CD4-positive, CD25-positive, alpha-beta regulatory T cell (primary cell): Measurements from ENCODE around the gene PREX1. TPM values are rescaled to one million over a fixed set of nuclear protein-coding genes. Genes with fewer than 3 reads are reported as not detected.
A peak's percentile ranks its signal among the peaks of the same experiment; 100 is the strongest.

Experiments
- ATAC-seq, 2 donors: fragments of 150-1000 bp; cut with Tn5 transposase; one replicate each; pipeline ENCODE4 v1.10.0; 2021; ENCODE audit warnings: low read depth in 2 of 2, moderate number of reproducible peaks in 2 of 2, moderate library complexity in 1 of 2
- DNase-seq, 3 donors: peaks; one replicate each; pipeline versions ENCODE4 v3.0.0 to v3.0.0-alpha.2; 2012 to 2022; ENCODE audit warnings: mixed read lengths in 1 of 3
- H3K27ac ChIP-seq: one replicate; pipeline ENCODE4 v1.7.0; 2013; ENCODE audit warnings: mild to moderate bottlenecking, low read length; ENCODE audit not compliant: insufficient read depth, poor library complexity, severe bottlenecking
- H3K27me3 ChIP-seq: one replicate; pipeline ENCODE4 v1.7.0; 2013; ENCODE audit warnings: low read length; ENCODE audit not compliant: control insufficient read depth, insufficient read depth
- H3K36me3 ChIP-seq: one replicate; pipeline ENCODE4 v1.7.0; 2013; ENCODE audit warnings: mild to moderate bottlenecking, low read length, moderate library complexity; ENCODE audit not compliant: control insufficient read depth, insufficient read depth
- H3K4me1 ChIP-seq: 2 replicates; pipeline ENCODE4 v1.7.0; 2013; ENCODE audit warnings: mild to moderate bottlenecking, low read length; ENCODE audit not compliant: insufficient read depth, control insufficient read depth, poor library complexity, severe bottlenecking
- H3K4me3 ChIP-seq: one replicate; pipeline ENCODE4 v1.7.0; 2013; ENCODE audit warnings: low read depth, mild to moderate bottlenecking, low read length, moderate library complexity
- H3K9me3 ChIP-seq, 2 experiments: 1 replicate in 1 of 2; 2 replicates in 1 of 2; pipeline ENCODE4 v1.7.0; 2013; ENCODE audit warnings: low read length in 2 of 2, mild to moderate bottlenecking in 1 of 2, moderate library complexity in 1 of 2; ENCODE audit not compliant: control insufficient read depth in 2 of 2
- H3K27ac Mint-ChIP-seq, 3 donors: one replicate each; pipeline ENCODE4 v1.8.0; 2020 to 2022; ENCODE audit warnings: mild to moderate bottlenecking in 3 of 3, mixed read lengths in 3 of 3, moderate library complexity in 2 of 3
- H3K27me3 Mint-ChIP-seq: one replicate; pipeline ENCODE4 v1.8.0; 2022; ENCODE audit warnings: mild to moderate bottlenecking, mixed read lengths
- H3K36me3 Mint-ChIP-seq: one replicate; pipeline ENCODE4 v1.8.0; 2020; ENCODE audit warnings: mixed read lengths
- H3K4me1 Mint-ChIP-seq, 4 donors: one replicate each; pipeline ENCODE4 v1.8.0; 2020 to 2022; ENCODE audit warnings: mixed read lengths in 4 of 4, mild to moderate bottlenecking in 1 of 4
- H3K4me3 Mint-ChIP-seq, 4 donors: one replicate each; pipeline ENCODE4 v1.8.0; 2020 to 2022; ENCODE audit warnings: mild to moderate bottlenecking in 4 of 4, mixed read lengths in 4 of 4, moderate library complexity in 3 of 4
- H3K9me3 Mint-ChIP-seq, 7 donors: one replicate each; pipeline ENCODE4 v1.8.0; 2020 to 2022; ENCODE audit warnings: mixed read lengths in 7 of 7, mild to moderate bottlenecking in 3 of 7, moderate library complexity in 2 of 7
- polyA plus RNA-seq, 4 donors: library from polyadenylated mRNA; unstranded; fragments of 300-500 nt; fragmentation: Illumina TruSeq; gene quantifications; one replicate each; pipeline ENCODE4 v1.2.3, GENCODE V29; 2021
- total RNA-seq: library from RNA; stranded (reverse); gene quantifications from one replicate; pipeline ENCODE4 v1.2.3, GENCODE V29; 2022

The PREX1 gene
- total and polyA plus RNA-seq, 5 donors from 2014 or later = 40.8 to 264 (median 57.0) TPM

- DNase-seq (no peak), ATAC-seq (no peak)
- H3K4me3 Mint-ChIP-seq = peak overlapping the region in 3 of 4 donors; percentile 33 to 72 (median 63)
- peaks cover 3% of the 10 kb centered on the region for H3K36me3 ChIP-seq
- H3K9me3 Mint-ChIP-seq = peaks cover 0 to 1% (median 0%) of the 10 kb centered on the region in 7 donors
- H3K4me3 ChIP-seq = no peak overlapping the region
- H3K4me1 ChIP-seq = peaks cover 73% of the 10 kb centered on the region
- peaks cover 43% of the 10 kb centered on the region for H3K36me3 Mint-ChIP-seq
- peaks cover 31 to 96% (median 75%) of the 10 kb centered on the region in 4 donors for H3K4me1 Mint-ChIP-seq
- H3K27me3 Mint-ChIP-seq = no peaks in the 10 kb centered on the region
- H3K9me3 ChIP-seq = no peaks in the 10 kb centered on the region
- no peaks in the 10 kb centered on the region for H3K27me3 ChIP-seq
- H3K27ac ChIP-seq = peak overlapping the region; percentile 63
- peak overlapping the region; percentile 72 to 89 (median 82) for H3K27ac Mint-ChIP-seq
These were observed 62.4 kb downstream of the PREX1 start for GRCh38 chr20:48765359-48765758.

- Histone ChIP-seq H3K4me3 (no peak overlapping the region), H3K9me3 (no peaks in the 10 kb centered on the region), H3K36me3 (peaks cover 3% of the 10 kb centered on the region), H3K27me3 (no peaks in the 10 kb centered on the region), H3K27ac (peak overlapping the region; percentile 42), H3K4me1 (peaks cover 73% of the 10 kb centered on the region)
- H3K9me3 Mint-ChIP-seq = peaks cover 0 to 1% (median 0%) of the 10 kb centered on the region in 7 donors
- peak overlapping the region in 2 of 4 donors; percentile 7 to 87 for H3K4me3 Mint-ChIP-seq
- DNase-seq (no peak), ATAC-seq (no peak)
- H3K27ac Mint-ChIP-seq = peak overlapping the region; percentile 20 to 98 (median 41)
- peaks cover 39% of the 10 kb centered on the region for H3K36me3 Mint-ChIP-seq
- peaks cover 36 to 95% (median 76%) of the 10 kb centered on the region in 4 donors for H3K4me1 Mint-ChIP-seq
- no peaks in the 10 kb centered on the region for H3K27me3 Mint-ChIP-seq
These were observed 64.4 kb downstream of the PREX1 start for GRCh38 chr20:48763216-48763914.

- H3K27ac Mint-ChIP-seq = peak overlapping the region; percentile 90 to 98 (median 95)
- Histone ChIP-seq H3K27me3 (no peaks in the 10 kb centered on the region), H3K27ac (peak overlapping the region; percentile 84), H3K36me3 (peaks cover 7% of the 10 kb centered on the region), H3K4me1 (peaks cover 70% of the 10 kb centered on the region), H3K4me3 (peak overlapping the region; percentile 77), H3K9me3 (no peaks in the 10 kb centered on the region)
- no peaks in the 10 kb centered on the region for H3K27me3 Mint-ChIP-seq
- peaks cover 31 to 95% (median 71%) of the 10 kb centered on the region in 4 donors for H3K4me1 Mint-ChIP-seq
- H3K36me3 Mint-ChIP-seq = peaks cover 37% of the 10 kb centered on the region
- H3K9me3 Mint-ChIP-seq = no peaks in the 10 kb centered on the region
- no peak for DNase-seq
- peak overlapping the region; percentile 80 to 90 (median 84) for H3K4me3 Mint-ChIP-seq
- ATAC-seq = no peak
These were observed 65.9 kb downstream of the PREX1 start for GRCh38 chr20:48761874-48762273.

DNA sequence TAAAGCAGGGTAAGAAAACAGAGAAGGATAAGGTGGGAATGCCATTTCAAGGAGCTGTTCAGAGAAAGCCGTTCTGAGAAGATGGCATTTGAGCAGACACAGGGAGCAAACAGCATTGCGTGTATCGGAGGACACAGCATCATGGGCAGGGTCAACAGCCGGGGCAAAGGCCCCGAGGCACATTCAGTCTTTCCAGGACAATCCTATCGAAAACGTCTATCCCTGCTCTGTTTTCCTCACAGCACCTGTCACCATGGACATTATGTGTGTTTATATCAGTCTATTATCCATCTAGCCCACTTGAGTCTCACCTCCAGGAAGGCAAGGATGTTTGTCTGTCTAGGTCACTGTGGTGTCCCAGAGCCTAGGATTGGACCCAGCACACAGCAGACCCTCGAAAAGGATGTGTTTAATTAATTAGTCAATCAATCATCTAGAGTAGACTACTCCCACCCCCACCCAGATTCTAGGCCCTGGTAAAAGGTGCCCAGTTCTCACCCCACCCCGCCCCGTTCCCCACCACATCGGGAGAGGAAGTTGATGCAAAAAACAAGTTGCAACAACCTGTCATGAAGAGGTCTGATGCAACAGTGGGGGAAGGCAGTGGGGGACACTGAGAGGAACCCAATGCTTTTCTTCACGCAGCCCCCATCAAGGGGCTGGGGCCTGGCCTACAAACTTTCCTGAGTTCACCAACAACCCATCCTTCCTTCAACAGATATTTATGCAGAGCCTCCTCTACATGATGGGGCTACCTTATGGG, 66.6 kb downstream of the PREX1 start:
- Histone ChIP-seq H3K9me3 (no peaks in the 10 kb centered on the region), H3K27me3 (no peaks in the 10 kb centered on the region), H3K4me3 (peak overlapping the region; percentile 77), H3K27ac (peak overlapping the region; percentile 84), H3K36me3 (peaks cover 8% of the 10 kb centered on the region), H3K4me1 (peaks cover 63% of the 10 kb centered on the region)
- Mint-ChIP-seq H3K4me1 (peaks cover 31 to 95% (median 68%) of the 10 kb centered on the region in 4 donors), H3K36me3 (peaks cover 36% of the 10 kb centered on the region), H3K4me3 (peak overlapping the region; percentile 78 to 85 (median 81)), H3K9me3 (no peaks in the 10 kb centered on the region), H3K27me3 (no peaks in the 10 kb centered on the region), H3K27ac (peak overlapping the region; percentile 90 to 98 (median 95))
- DNase-seq (peak; percentile 31 to 67 (median 44)), ATAC-seq (peak in 1 of 2 donors; percentile 11)

DNA sequence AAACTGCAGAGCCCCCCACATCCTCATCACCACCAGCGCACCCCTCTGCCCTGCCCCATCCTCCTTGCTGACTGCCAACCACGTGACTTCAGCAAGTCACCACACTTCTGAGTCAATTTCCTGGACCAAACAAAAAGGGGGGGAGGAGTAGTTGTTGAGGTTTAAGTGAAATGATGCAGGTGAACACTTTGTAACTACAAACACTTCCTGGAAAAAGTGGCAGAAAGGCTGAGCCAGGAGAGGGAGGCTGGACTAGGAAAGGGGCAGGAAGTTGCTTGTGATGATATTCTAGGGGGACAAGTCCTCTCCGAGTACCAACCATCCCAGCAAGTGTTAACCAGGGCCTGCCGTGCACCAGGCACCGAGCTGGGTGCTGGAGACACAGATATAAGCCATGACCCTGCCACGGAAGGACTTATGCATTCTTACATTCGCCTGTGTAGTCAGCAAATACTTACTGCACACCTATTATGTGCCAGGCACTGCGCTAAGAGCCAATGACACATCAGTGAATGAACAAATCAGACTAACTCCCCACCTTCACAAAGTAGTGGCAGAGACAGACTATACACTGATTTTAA, 67.3 kb downstream of the PREX1 start:
- peaks cover 15% of the 10 kb centered on the region for H3K36me3 ChIP-seq
- DNase-seq (peak; percentile 68 to 93 (median 78)), ATAC-seq (peak; percentile 88)
- peak overlapping the region; percentile 84 for H3K27ac ChIP-seq
- Mint-ChIP-seq H3K4me1 (peaks cover 31 to 95% (median 68%) of the 10 kb centered on the region in 4 donors), H3K27ac (peak overlapping the region; percentile 90 to 98 (median 95)), H3K4me3 (peak overlapping the region; percentile 78 to 85 (median 81)), H3K27me3 (no peaks in the 10 kb centered on the region), H3K9me3 (peaks cover 0 to 2% (median 0%) of the 10 kb centered on the region in 7 donors), H3K36me3 (peaks cover 43% of the 10 kb centered on the region)
- peaks cover under 1 to 6% of the 10 kb centered on the region in 2 experiments for H3K9me3 ChIP-seq
- H3K4me3 ChIP-seq = peak overlapping the region; percentile 77
- no peaks in the 10 kb centered on the region for H3K27me3 ChIP-seq
- peaks cover 58% of the 10 kb centered on the region for H3K4me1 ChIP-seq

GRCh38 chr20:48759631-48760245, 68.1 kb downstream of the PREX1 start:
- no peak for ATAC-seq
- Mint-ChIP-seq H3K27ac (peak overlapping the region; percentile 90 to 98 (median 95)), H3K4me1 (peaks cover 28 to 95% (median 66%) of the 10 kb centered on the region in 4 donors), H3K27me3 (no peaks in the 10 kb centered on the region), H3K4me3 (peak overlapping the region; percentile 78 to 85 (median 81)), H3K9me3 (peaks cover 0 to 7% (median 0%) of the 10 kb centered on the region in 7 donors), H3K36me3 (peaks cover 42% of the 10 kb centered on the region)
- peak overlapping the region; percentile 84 for H3K27ac ChIP-seq
- peaks cover 21% of the 10 kb centered on the region for H3K36me3 ChIP-seq
- no peaks in the 10 kb centered on the region for H3K27me3 ChIP-seq
- peak overlapping the region; percentile 77 for H3K4me3 ChIP-seq
- no peak for DNase-seq
- H3K9me3 ChIP-seq = peaks cover 4 to 9% of the 10 kb centered on the region in 2 experiments
- H3K4me1 ChIP-seq = peaks cover 57% of the 10 kb centered on the region

- peaks cover 0 to 8% (median 0%) of the 10 kb centered on the region in 7 donors for H3K9me3 Mint-ChIP-seq
- Histone ChIP-seq H3K36me3 (peaks cover 25% of the 10 kb centered on the region), H3K27ac (no peak overlapping the region), H3K27me3 (no peaks in the 10 kb centered on the region), H3K9me3 (peaks cover 4 to 9% of the 10 kb centered on the region in 2 experiments), H3K4me1 (peaks cover 69% of the 10 kb centered on the region), H3K4me3 (no peak overlapping the region)
- peaks cover 46% of the 10 kb centered on the region for H3K36me3 Mint-ChIP-seq
- H3K27me3 Mint-ChIP-seq = peaks cover 6% of the 10 kb centered on the region
- peaks cover 27 to 98% (median 71%) of the 10 kb centered on the region in 4 donors for H3K4me1 Mint-ChIP-seq
- H3K27ac Mint-ChIP-seq = peak overlapping the region; percentile 88 to 95 (median 94)
- peak overlapping the region in 3 of 4 donors; percentile 50 to 85 (median 63) for H3K4me3 Mint-ChIP-seq
- ATAC-seq (no peak), DNase-seq (no peak)
These were observed 69.5 kb downstream of the PREX1 start for GRCh38 chr20:48758206-48758820.
